GM15510 (cell line): Measurements from ENCODE around the gene GPR150.

ENCODE experiments used
- POLR2A ChIP-seq: IDR thresholded peaks from 3 replicates; pipeline ENCODE4 v1.6.1; 2011; ENCODE audit warnings: borderline replicate concordance; ENCODE audit not compliant: insufficient read length; ENCODE audit errors: extremely low read depth

Gene GPR150

GRCh38 chr5:95638632-95639031 is 18.7 kb downstream of the GPR150 start:
- no peak for TF ChIP-seq POLR2A

GRCh38 chr5:95641741-95642220 is 21.9 kb downstream of the GPR150 start:
- TF ChIP-seq POLR2A = no peak

GRCh38 chr5:95643152-95643551 is 23.3 kb downstream of the GPR150 start:
- TF ChIP-seq POLR2A = no peak

GRCh38 chr5:95644351-95645042 is 24.6 kb downstream of the GPR150 start:
- TF ChIP-seq POLR2A = no peak

DNA sequence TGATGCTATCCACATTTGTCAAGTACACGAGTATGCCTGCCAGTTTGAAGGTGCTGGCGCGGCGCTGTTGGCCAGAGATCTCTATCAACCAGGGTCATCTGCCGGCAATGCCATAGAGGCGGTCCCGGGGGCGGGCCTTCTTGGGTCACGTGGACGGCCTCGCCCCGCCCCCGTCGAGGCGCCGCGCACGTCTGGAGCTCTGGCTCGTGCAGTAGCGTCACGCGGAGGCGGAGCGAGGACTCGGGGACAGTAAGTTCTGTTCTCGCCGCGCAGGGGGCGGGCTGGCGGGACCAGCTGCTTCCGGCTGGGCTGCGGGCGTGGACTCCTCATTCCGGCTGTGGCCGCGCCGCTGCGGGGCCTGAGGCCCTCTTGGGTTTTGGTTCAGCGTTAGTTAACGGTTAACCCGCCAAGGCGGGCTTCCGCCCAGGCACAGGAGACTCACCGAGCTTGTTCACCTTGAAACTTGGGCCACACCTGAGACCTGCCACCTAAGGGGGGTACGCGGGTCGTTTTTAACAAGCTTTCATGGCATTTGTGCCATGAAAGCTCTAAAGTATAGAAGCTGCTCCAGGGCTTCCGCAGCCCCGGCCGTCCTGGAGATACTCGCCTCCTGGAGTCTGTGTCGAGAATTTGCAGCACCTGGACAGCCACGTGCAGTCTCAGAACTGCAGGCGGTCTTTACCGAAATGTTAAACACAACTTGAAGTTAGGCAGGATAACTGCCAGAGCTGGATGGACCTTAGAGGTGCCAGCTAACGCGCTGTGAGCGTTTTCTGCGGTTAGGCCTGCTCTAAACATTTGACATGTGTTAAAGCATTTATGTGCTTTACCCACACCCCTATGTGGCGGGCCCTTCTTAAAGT is 26.9 kb downstream of the GPR150 start, which contains the start of gene RFESD:
RFESD (plus strand) TSS at position 209 of the 863 bp plus-strand sequence. CDS start 5,495 bp downstream, outside the sequence.
- peak; percentile 85 for TF ChIP-seq POLR2A

- TF ChIP-seq POLR2A = no peak
Measured at GRCh38 chr5:95647886-95648860, 28.3 kb downstream of the GPR150 start.

GRCh38 chr5:95649274-95649673 is 29.4 kb downstream of the GPR150 start:
- TF ChIP-seq POLR2A = no peak

GRCh38 chr5:95649842-95650620 is 30.1 kb downstream of the GPR150 start:
- no peak for TF ChIP-seq POLR2A

DNA sequence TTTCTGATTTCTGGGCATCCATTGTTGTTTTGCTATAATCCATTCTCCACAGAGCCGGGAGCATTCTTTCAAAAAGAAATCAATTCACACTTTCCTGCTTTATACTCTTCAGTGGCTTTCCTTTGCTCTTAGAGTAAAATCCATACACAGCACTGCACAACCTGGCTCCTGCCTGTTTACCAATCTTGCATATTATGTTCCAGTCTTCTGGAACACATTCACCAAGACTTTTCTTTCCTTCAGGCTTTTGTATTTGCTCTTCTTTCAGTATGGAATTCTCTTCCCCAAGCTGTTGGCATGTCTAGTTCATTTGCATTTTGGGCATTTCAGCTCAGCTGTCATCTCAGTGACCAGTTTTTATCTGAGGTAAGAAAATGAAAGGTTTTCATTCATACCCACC is 33.0 kb downstream of the GPR150 start:
- TF ChIP-seq POLR2A = no peak

DNA sequence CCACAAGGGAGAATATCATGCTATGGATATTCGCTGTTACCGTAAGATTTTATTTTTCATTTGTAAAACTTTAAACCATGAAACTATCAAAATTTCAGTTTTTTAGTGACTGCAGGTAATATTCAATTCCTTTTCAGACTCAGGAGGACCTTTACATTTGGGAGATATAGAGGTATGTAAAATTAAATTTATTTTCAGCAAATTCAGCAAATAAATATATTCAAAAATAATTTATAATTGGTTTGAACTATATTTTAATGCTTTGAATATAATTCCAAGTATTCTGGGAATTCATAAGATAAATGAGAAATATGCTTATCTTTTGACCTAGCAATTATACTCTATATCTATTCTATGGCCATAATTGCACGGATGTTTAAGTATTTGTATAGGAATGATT is 34.3 kb downstream of the GPR150 start:
- no peak for TF ChIP-seq POLR2A

GRCh38 chr5:95655575-95655974 is 35.7 kb downstream of the GPR150 start:
- TF ChIP-seq POLR2A = no peak

GRCh38 chr5:95660060-95660459 is 40.2 kb downstream of the GPR150 start:
- no peak for TF ChIP-seq POLR2A

DNA sequence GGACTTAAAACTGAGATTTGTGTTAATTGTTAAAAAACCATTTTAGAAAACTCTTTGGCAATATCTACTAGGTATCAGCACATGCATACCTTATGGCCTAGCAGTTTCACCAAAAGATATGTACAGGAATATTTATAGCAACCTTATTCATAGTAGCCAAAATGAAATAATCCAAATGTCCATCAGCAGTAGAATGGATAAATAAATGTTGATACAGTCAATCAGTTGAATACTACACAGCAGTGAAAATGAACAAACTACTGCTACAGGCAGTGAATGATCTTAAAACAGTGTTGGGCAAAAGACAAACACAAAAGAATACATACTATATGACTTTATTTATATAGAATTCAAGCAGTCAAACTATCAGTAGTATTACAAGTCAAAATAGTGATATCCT is 43.1 kb downstream of the GPR150 start:
- TF ChIP-seq POLR2A = no peak
